ENCODE data around the gene ANP32E.

ANP32E gene

GRCh38 chr1:150259758-150260669 is 24.1 kb upstream of the ANP32E start (continued):
- TF ChIP-seq, protein P1, sequence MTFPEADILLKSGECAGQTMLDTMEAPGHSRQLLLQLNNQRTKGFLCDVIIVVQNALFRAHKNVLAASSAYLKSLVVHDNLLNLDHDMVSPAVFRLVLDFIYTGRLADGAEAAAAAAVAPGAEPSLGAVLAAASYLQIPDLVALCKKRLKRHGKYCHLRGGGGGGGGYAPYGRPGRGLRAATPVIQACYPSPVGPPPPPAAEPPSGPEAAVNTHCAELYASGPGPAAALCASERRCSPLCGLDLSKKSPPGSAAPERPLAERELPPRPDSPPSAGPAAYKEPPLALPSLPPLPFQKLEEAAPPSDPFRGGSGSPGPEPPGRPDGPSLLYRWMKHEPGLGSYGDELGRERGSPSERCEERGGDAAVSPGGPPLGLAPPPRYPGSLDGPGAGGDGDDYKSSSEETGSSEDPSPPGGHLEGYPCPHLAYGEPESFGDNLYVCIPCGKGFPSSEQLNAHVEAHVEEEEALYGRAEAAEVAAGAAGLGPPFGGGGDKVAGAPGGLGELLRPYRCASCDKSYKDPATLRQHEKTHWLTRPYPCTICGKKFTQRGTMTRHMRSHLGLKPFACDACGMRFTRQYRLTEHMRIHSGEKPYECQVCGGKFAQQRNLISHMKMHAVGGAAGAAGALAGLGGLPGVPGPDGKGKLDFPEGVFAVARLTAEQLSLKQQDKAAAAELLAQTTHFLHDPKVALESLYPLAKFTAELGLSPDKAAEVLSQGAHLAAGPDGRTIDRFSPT (tag by site-specific recombination; IDR thresholded peaks at IDR 0.05): no peak
- TF ChIP-seq, protein P2, sequence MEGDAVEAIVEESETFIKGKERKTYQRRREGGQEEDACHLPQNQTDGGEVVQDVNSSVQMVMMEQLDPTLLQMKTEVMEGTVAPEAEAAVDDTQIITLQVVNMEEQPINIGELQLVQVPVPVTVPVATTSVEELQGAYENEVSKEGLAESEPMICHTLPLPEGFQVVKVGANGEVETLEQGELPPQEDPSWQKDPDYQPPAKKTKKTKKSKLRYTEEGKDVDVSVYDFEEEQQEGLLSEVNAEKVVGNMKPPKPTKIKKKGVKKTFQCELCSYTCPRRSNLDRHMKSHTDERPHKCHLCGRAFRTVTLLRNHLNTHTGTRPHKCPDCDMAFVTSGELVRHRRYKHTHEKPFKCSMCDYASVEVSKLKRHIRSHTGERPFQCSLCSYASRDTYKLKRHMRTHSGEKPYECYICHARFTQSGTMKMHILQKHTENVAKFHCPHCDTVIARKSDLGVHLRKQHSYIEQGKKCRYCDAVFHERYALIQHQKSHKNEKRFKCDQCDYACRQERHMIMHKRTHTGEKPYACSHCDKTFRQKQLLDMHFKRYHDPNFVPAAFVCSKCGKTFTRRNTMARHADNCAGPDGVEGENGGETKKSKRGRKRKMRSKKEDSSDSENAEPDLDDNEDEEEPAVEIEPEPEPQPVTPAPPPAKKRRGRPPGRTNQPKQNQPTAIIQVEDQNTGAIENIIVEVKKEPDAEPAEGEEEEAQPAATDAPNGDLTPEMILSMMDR (tag by site-specific recombination; IDR thresholded peaks at IDR 0.05): no peak
- TF ChIP-seq ZNF600 (tag by site-specific recombination; IDR thresholded peaks at IDR 0.05): peak; percentile 84
- TF ChIP-seq KLF7 (tag by site-specific recombination; IDR thresholded peaks at IDR 0.05; ENCODE audit: borderline replicate concordance): no peak
- TF ChIP-seq ZNF48 (tag by site-specific recombination; IDR thresholded peaks at IDR 0.05): no peak
- TF ChIP-seq ZNF792 (tag by site-specific recombination; IDR thresholded peaks at IDR 0.05): no peak
- no peak for TF ChIP-seq OSR2 (tag by site-specific recombination; IDR thresholded peaks at IDR 0.05)
- no peak for TF ChIP-seq ZNF24 (tag by site-specific recombination; IDR thresholded peaks at IDR 0.05)
- no peak for TF ChIP-seq ZNF768 (tag by site-specific recombination; IDR thresholded peaks at IDR 0.05)
- TF ChIP-seq, protein P3, sequence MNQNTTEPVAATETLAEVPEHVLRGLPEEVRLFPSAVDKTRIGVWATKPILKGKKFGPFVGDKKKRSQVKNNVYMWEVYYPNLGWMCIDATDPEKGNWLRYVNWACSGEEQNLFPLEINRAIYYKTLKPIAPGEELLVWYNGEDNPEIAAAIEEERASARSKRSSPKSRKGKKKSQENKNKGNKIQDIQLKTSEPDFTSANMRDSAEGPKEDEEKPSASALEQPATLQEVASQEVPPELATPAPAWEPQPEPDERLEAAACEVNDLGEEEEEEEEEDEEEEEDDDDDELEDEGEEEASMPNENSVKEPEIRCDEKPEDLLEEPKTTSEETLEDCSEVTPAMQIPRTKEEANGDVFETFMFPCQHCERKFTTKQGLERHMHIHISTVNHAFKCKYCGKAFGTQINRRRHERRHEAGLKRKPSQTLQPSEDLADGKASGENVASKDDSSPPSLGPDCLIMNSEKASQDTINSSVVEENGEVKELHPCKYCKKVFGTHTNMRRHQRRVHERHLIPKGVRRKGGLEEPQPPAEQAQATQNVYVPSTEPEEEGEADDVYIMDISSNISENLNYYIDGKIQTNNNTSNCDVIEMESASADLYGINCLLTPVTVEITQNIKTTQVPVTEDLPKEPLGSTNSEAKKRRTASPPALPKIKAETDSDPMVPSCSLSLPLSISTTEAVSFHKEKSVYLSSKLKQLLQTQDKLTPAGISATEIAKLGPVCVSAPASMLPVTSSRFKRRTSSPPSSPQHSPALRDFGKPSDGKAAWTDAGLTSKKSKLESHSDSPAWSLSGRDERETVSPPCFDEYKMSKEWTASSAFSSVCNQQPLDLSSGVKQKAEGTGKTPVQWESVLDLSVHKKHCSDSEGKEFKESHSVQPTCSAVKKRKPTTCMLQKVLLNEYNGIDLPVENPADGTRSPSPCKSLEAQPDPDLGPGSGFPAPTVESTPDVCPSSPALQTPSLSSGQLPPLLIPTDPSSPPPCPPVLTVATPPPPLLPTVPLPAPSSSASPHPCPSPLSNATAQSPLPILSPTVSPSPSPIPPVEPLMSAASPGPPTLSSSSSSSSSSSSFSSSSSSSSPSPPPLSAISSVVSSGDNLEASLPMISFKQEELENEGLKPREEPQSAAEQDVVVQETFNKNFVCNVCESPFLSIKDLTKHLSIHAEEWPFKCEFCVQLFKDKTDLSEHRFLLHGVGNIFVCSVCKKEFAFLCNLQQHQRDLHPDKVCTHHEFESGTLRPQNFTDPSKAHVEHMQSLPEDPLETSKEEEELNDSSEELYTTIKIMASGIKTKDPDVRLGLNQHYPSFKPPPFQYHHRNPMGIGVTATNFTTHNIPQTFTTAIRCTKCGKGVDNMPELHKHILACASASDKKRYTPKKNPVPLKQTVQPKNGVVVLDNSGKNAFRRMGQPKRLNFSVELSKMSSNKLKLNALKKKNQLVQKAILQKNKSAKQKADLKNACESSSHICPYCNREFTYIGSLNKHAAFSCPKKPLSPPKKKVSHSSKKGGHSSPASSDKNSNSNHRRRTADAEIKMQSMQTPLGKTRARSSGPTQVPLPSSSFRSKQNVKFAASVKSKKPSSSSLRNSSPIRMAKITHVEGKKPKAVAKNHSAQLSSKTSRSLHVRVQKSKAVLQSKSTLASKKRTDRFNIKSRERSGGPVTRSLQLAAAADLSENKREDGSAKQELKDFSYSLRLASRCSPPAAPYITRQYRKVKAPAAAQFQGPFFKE (tag by site-specific recombination; IDR thresholded peaks at IDR 0.05; ENCODE audit: borderline replicate concordance): no peak
- TF ChIP-seq ZSCAN30 (tag by site-specific recombination; IDR thresholded peaks at IDR 0.05): no peak
- TF ChIP-seq, protein P4, sequence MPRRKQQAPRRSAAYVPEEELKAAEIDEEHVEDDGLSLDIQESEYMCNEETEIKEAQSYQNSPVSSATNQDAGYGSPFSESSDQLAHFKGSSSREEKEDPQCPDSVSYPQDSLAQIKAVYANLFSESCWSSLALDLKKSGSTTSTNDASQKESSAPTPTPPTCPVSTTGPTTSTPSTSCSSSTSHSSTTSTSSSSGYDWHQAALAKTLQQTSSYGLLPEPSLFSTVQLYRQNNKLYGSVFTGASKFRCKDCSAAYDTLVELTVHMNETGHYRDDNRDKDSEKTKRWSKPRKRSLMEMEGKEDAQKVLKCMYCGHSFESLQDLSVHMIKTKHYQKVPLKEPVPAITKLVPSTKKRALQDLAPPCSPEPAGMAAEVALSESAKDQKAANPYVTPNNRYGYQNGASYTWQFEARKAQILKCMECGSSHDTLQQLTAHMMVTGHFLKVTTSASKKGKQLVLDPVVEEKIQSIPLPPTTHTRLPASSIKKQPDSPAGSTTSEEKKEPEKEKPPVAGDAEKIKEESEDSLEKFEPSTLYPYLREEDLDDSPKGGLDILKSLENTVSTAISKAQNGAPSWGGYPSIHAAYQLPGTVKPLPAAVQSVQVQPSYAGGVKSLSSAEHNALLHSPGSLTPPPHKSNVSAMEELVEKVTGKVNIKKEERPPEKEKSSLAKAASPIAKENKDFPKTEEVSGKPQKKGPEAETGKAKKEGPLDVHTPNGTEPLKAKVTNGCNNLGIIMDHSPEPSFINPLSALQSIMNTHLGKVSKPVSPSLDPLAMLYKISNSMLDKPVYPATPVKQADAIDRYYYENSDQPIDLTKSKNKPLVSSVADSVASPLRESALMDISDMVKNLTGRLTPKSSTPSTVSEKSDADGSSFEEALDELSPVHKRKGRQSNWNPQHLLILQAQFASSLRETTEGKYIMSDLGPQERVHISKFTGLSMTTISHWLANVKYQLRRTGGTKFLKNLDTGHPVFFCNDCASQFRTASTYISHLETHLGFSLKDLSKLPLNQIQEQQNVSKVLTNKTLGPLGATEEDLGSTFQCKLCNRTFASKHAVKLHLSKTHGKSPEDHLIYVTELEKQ (tag by site-specific recombination; IDR thresholded peaks at IDR 0.05; ENCODE audit: borderline replicate concordance): no peak
- TF ChIP-seq, protein P5, sequence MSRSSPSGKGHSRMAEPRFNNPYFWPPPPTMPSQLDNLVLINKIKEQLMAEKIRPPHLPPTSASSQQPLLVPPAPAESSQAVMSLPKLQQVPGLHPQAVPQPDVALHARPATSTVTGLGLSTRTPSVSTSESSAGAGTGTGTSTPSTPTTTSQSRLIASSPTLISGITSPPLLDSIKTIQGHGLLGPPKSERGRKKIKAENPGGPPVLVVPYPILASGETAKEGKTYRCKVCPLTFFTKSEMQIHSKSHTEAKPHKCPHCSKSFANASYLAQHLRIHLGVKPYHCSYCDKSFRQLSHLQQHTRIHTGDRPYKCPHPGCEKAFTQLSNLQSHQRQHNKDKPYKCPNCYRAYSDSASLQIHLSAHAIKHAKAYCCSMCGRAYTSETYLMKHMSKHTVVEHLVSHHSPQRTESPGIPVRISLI (tag by site-specific recombination; IDR thresholded peaks at IDR 0.05): no peak
- TF ChIP-seq ZNF426 (tag by site-specific recombination; IDR thresholded peaks at IDR 0.05): no peak
- no peak for TF ChIP-seq ZNF311 (tag by site-specific recombination; IDR thresholded peaks at IDR 0.05; ENCODE audit: borderline replicate concordance)
- TF ChIP-seq ZNF121 (tag by site-specific recombination; IDR thresholded peaks at IDR 0.05): no peak
- TF ChIP-seq ZNF16 (tag by site-specific recombination; IDR thresholded peaks at IDR 0.05; ENCODE audit: low read depth): no peak
- TF ChIP-seq ZSCAN16 (tag by site-specific recombination; IDR thresholded peaks at IDR 0.05): no peak
- TF ChIP-seq, protein P6, sequence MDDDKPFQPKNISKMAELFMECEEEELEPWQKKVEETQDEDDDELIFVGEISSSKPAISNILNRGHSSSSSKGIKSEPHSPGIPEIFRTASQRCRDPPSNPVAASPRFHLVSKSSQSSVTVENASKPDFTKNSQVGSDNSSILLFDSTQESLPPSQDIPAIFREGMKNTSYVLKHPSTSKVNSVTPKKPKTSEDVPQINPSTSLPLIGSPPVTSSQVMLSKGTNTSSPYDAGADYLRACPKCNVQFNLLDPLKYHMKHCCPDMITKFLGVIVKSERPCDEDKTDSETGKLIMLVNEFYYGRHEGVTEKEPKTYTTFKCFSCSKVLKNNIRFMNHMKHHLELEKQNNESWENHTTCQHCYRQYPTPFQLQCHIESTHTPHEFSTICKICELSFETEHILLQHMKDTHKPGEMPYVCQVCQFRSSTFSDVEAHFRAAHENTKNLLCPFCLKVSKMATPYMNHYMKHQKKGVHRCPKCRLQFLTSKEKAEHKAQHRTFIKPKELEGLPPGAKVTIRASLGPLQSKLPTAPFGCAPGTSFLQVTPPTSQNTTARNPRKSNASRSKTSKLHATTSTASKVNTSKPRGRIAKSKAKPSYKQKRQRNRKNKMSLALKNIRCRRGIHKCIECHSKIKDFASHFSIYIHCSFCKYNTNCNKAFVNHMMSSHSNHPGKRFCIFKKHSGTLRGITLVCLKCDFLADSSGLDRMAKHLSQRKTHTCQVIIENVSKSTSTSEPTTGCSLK (tag by site-specific recombination; IDR thresholded peaks at IDR 0.05): no peak
- no peak for TF ChIP-seq ZNF433 (tag by site-specific recombination; IDR thresholded peaks at IDR 0.05; ENCODE audit: low read depth)
- TF ChIP-seq ZNF335 (tag by site-specific recombination; conservative IDR thresholded peaks at IDR 0.05): peak; percentile 92
- no peak for TF ChIP-seq ZNF324 (tag by site-specific recombination; IDR thresholded peaks at IDR 0.05)

Data from HEK293 (cell line).